ENCODE data around the gene LTO1.

Gene LTO1

GRCh38 chr11:69644071-69644961 lies 30.8 kb downstream of the LTO1 start:
- peaks cover 33% of the 10 kb centered on the region; the same call in 1 of the 2 replicates for H3K36me3 ChIP-seq (ENCODE audit: insufficient read depth, low read length)
- H2AFZ ChIP-seq (ENCODE audit: low read length, unreplicated experiment), result no peak overlapping the region
- H3K27me3 ChIP-seq (ENCODE audit: insufficient read depth, low read length), result no peaks in the 10 kb centered on the region
- peak overlapping the region; percentile 98 for H3K4me3 ChIP-seq (ENCODE audit: low read depth, low read length)
- peaks cover 90% of the 10 kb centered on the region for H3K79me2 ChIP-seq (ENCODE audit: control insufficient read depth, insufficient read depth, low read length, unreplicated experiment)
- H3K4me1 ChIP-seq (ENCODE audit: control insufficient read depth, insufficient read depth, low read length, unreplicated experiment), result peaks cover 19% of the 10 kb centered on the region
- 0 out of 2 replicates have a peak overlapping the region, but pooled peaks have one; percentile 6 for H3K27ac ChIP-seq (ENCODE audit: low read depth, low read length)

- Histone ChIP-seq H3K4me3 (ENCODE audit: low read depth, low read length) (peak overlapping the region; percentile 98), H3K27ac (ENCODE audit: low read depth, low read length) (no peak overlapping the region), H3K4me1 (ENCODE audit: control insufficient read depth, insufficient read depth, low read length, unreplicated experiment) (peaks cover 19% of the 10 kb centered on the region), H2AFZ (ENCODE audit: low read length, unreplicated experiment) (no peak overlapping the region), H3K27me3 (ENCODE audit: insufficient read depth, low read length) (no peaks in the 10 kb centered on the region), H3K79me2 (ENCODE audit: control insufficient read depth, insufficient read depth, low read length, unreplicated experiment) (peaks cover 85% of the 10 kb centered on the region), H3K36me3 (ENCODE audit: insufficient read depth, low read length) (peaks cover 28% of the 10 kb centered on the region; the same call in 1 of the 2 replicates)
Observed at GRCh38 chr11:69643646-69644045, 31.5 kb downstream of the LTO1 start.

GRCh38 chr11:69642913-69643632 lies 32.1 kb downstream of the LTO1 start:
- H3K36me3 ChIP-seq (ENCODE audit: insufficient read depth, low read length), result peaks cover 22% of the 10 kb centered on the region; the same call in 1 of the 2 replicates
- peaks cover 80% of the 10 kb centered on the region for H3K79me2 ChIP-seq (ENCODE audit: control insufficient read depth, insufficient read depth, low read length, unreplicated experiment)
- H3K27me3 ChIP-seq (ENCODE audit: insufficient read depth, low read length), result no peaks in the 10 kb centered on the region
- peaks cover 19% of the 10 kb centered on the region for H3K4me1 ChIP-seq (ENCODE audit: control insufficient read depth, insufficient read depth, low read length, unreplicated experiment)
- H3K4me3 ChIP-seq (ENCODE audit: low read depth, low read length), result peak overlapping the region; percentile 98
- H2AFZ ChIP-seq (ENCODE audit: low read length, unreplicated experiment), result no peak overlapping the region
- peak overlapping the region; percentile 70 for H3K27ac ChIP-seq (ENCODE audit: low read depth, low read length)

- Histone ChIP-seq H3K27me3 (ENCODE audit: insufficient read depth, low read length) (no peaks in the 10 kb centered on the region), H3K4me1 (ENCODE audit: control insufficient read depth, insufficient read depth, low read length, unreplicated experiment) (peaks cover 21% of the 10 kb centered on the region), H3K4me3 (ENCODE audit: low read depth, low read length) (peak overlapping the region; percentile 98), H2AFZ (ENCODE audit: low read length, unreplicated experiment) (no peak overlapping the region), H3K36me3 (ENCODE audit: insufficient read depth, low read length) (peaks cover 21% of the 10 kb centered on the region; the same call in 1 of the 2 replicates), H3K79me2 (ENCODE audit: control insufficient read depth, insufficient read depth, low read length, unreplicated experiment) (peaks cover 74% of the 10 kb centered on the region), H3K27ac (ENCODE audit: low read depth, low read length) (peak overlapping the region; percentile 70)
Observed at GRCh38 chr11:69642549-69642912, 32.6 kb downstream of the LTO1 start.

- peaks cover 69% of the 10 kb centered on the region for H3K79me2 ChIP-seq (ENCODE audit: control insufficient read depth, insufficient read depth, low read length, unreplicated experiment)
- H3K36me3 ChIP-seq (ENCODE audit: insufficient read depth, low read length), result peaks cover 21% of the 10 kb centered on the region; the same call in 1 of the 2 replicates
- peaks cover 27% of the 10 kb centered on the region for H3K4me1 ChIP-seq (ENCODE audit: control insufficient read depth, insufficient read depth, low read length, unreplicated experiment)
- peak overlapping the region; percentile 98 for H3K4me3 ChIP-seq (ENCODE audit: low read depth, low read length)
- H2AFZ ChIP-seq (ENCODE audit: low read length, unreplicated experiment), result no peak overlapping the region
- H3K27me3 ChIP-seq (ENCODE audit: insufficient read depth, low read length), result no peaks in the 10 kb centered on the region
- peak overlapping the region; percentile 70 for H3K27ac ChIP-seq (ENCODE audit: low read depth, low read length)
Observed at GRCh38 chr11:69641681-69642548, 33.2 kb downstream of the LTO1 start.

- peak within 1 kb of the TSS; percentile 98 for H3K4me3 ChIP-seq (ENCODE audit: low read depth, low read length)
- H3K27ac ChIP-seq (ENCODE audit: low read depth, low read length), result peak within 1 kb of the TSS; percentile 70
- H3K27me3 ChIP-seq (ENCODE audit: insufficient read depth, low read length), result no peaks in the 10 kb centered on the region
- peaks cover 31% of the 10 kb centered on the region for H3K4me1 ChIP-seq (ENCODE audit: control insufficient read depth, insufficient read depth, low read length, unreplicated experiment)
- peaks cover 14% of the 10 kb centered on the region; the same call in 1 of the 2 replicates for H3K36me3 ChIP-seq (ENCODE audit: insufficient read depth, low read length)
- H2AFZ ChIP-seq (ENCODE audit: low read length, unreplicated experiment), result peak within 1 kb of the TSS; percentile 44
- H3K79me2 ChIP-seq (ENCODE audit: control insufficient read depth, insufficient read depth, low read length, unreplicated experiment), result peaks cover 61% of the 10 kb centered on the region
Observed at GRCh38 chr11:69640995-69641581, 34.1 kb downstream of the LTO1 start, which contains the start of gene CCND1. TSS of gene CCND1 (plus strand) at chr11:69641156. CDS start at chr11:69641314, 158 bp downstream.

- peaks cover 55% of the 10 kb centered on the region for H3K79me2 ChIP-seq (ENCODE audit: control insufficient read depth, insufficient read depth, low read length, unreplicated experiment)
- peak overlapping the region; percentile 98 for H3K4me3 ChIP-seq (ENCODE audit: low read depth, low read length)
- peak overlapping the region; percentile 44 for H2AFZ ChIP-seq (ENCODE audit: low read length, unreplicated experiment)
- peak overlapping the region; percentile 66 for H3K27ac ChIP-seq (ENCODE audit: low read depth, low read length)
- peaks cover 37% of the 10 kb centered on the region for H3K4me1 ChIP-seq (ENCODE audit: control insufficient read depth, insufficient read depth, low read length, unreplicated experiment)
- peaks cover 8% of the 10 kb centered on the region; the same call in 1 of the 2 replicates for H3K36me3 ChIP-seq (ENCODE audit: insufficient read depth, low read length)
- no peaks in the 10 kb centered on the region for H3K27me3 ChIP-seq (ENCODE audit: insufficient read depth, low read length)
Observed at GRCh38 chr11:69640260-69640994, 34.7 kb downstream of the LTO1 start.

GRCh38 chr11:69639831-69640230 lies 35.3 kb downstream of the LTO1 start:
- Histone ChIP-seq H3K79me2 (ENCODE audit: control insufficient read depth, insufficient read depth, low read length, unreplicated experiment) (peaks cover 49% of the 10 kb centered on the region), H3K4me1 (ENCODE audit: control insufficient read depth, insufficient read depth, low read length, unreplicated experiment) (peaks cover 31% of the 10 kb centered on the region), H3K27ac (ENCODE audit: low read depth, low read length) (peak overlapping the region; percentile 66), H3K27me3 (ENCODE audit: insufficient read depth, low read length) (no peaks in the 10 kb centered on the region), H3K36me3 (ENCODE audit: insufficient read depth, low read length) (peaks cover 5% of the 10 kb centered on the region; the same call in 1 of the 2 replicates), H3K4me3 (ENCODE audit: low read depth, low read length) (peak overlapping the region; percentile 98), H2AFZ (ENCODE audit: low read length, unreplicated experiment) (peak overlapping the region; percentile 44)

GRCh38 chr11:69638941-69639681 lies 36.0 kb downstream of the LTO1 start:
- no peaks in the 10 kb centered on the region for H3K27me3 ChIP-seq (ENCODE audit: insufficient read depth, low read length)
- H3K4me3 ChIP-seq (ENCODE audit: low read depth, low read length), result peak overlapping the region; percentile 98
- peak overlapping the region; percentile 72 for H2AFZ ChIP-seq (ENCODE audit: low read length, unreplicated experiment)
- H3K27ac ChIP-seq (ENCODE audit: low read depth, low read length), result peak overlapping the region; percentile 80
- H3K4me1 ChIP-seq (ENCODE audit: control insufficient read depth, insufficient read depth, low read length, unreplicated experiment), result peaks cover 25% of the 10 kb centered on the region
- H3K79me2 ChIP-seq (ENCODE audit: control insufficient read depth, insufficient read depth, low read length, unreplicated experiment), result peaks cover 43% of the 10 kb centered on the region
- H3K36me3 ChIP-seq (ENCODE audit: insufficient read depth, low read length), result peaks cover 5% of the 10 kb centered on the region; the same call in 1 of the 2 replicates
